ENCODE measurements around the gene PNMA6F.
A peak's percentile ranks its signal among the peaks of the same experiment; 100 is the strongest.
"Not testable (repeated sequence)": the region's sequence is repeated elsewhere in the genome, so short reads cannot be mapped to it uniquely, and the experiment has no call there.

PNMA6F gene

GRCh38 chrX:153343674-153344073 lies 22.1 kb upstream of the PNMA6F start:
- peaks cover 44% of the 10 kb centered on the region for H3K4me1 Mint-ChIP-seq
- H3K27ac Mint-ChIP-seq: peak overlapping the region; percentile 85
- ATAC-seq (no peak), DNase-seq (no peak)
- no peaks in the 10 kb centered on the region for H3K27me3 Mint-ChIP-seq
- H3K36me3 Mint-ChIP-seq (ENCODE audit: low read depth): peaks cover 56% of the 10 kb centered on the region
- no peak overlapping the region for H3K4me3 Mint-ChIP-seq
- H3K9me3 Mint-ChIP-seq: no peaks in the 10 kb centered on the region

GRCh38 chrX:153342762-153343558 lies 21.4 kb upstream of the PNMA6F start:
- Mint-ChIP-seq H3K27me3 (no peaks in the 10 kb centered on the region), H3K9me3 (no peaks in the 10 kb centered on the region), H3K27ac (peak overlapping the region; percentile 85), H3K36me3 (ENCODE audit: low read depth) (peaks cover 56% of the 10 kb centered on the region), H3K4me3 (no peak overlapping the region), H3K4me1 (peaks cover 51% of the 10 kb centered on the region)
- DNase-seq (no peak), ATAC-seq (no peak)

- no peak overlapping the region for H3K27ac Mint-ChIP-seq
- no peak overlapping the region for H3K4me3 Mint-ChIP-seq
- H3K36me3 Mint-ChIP-seq (ENCODE audit: low read depth): peaks cover 61% of the 10 kb centered on the region
- ATAC-seq: no peak
- H3K27me3 Mint-ChIP-seq: no peaks in the 10 kb centered on the region
- peaks cover 75% of the 10 kb centered on the region for H3K4me1 Mint-ChIP-seq
- no peak for DNase-seq
- no peaks in the 10 kb centered on the region for H3K9me3 Mint-ChIP-seq
Measured at GRCh38 chrX:153340111-153340510, 18.5 kb upstream of the PNMA6F start.

- peaks cover 75% of the 10 kb centered on the region for H3K4me1 Mint-ChIP-seq
- peak overlapping the region; percentile 39 for H3K27ac Mint-ChIP-seq
- no peaks in the 10 kb centered on the region for H3K9me3 Mint-ChIP-seq
Measured at GRCh38 chrX:153339662-153340061, 18.1 kb upstream of the PNMA6F start.

GRCh38 chrX:153338836-153339235 lies 17.3 kb upstream of the PNMA6F start:
- Mint-ChIP-seq H3K4me1 (peaks cover 69% of the 10 kb centered on the region), H3K27ac (peak overlapping the region; percentile 39), H3K36me3 (ENCODE audit: low read depth) (peaks cover 53% of the 10 kb centered on the region), H3K4me3 (no peak overlapping the region), H3K27me3 (no peaks in the 10 kb centered on the region), H3K9me3 (no peaks in the 10 kb centered on the region)
- ATAC-seq (no peak), DNase-seq (no peak)

More at GRCh38 chrX:153339662-153340061, 18.1 kb upstream of the PNMA6F start:
- DNase-seq: no peak
- no peak overlapping the region for H3K4me3 Mint-ChIP-seq
- no peaks in the 10 kb centered on the region for H3K27me3 Mint-ChIP-seq
- ATAC-seq: no peak
- peaks cover 58% of the 10 kb centered on the region for H3K36me3 Mint-ChIP-seq (ENCODE audit: low read depth)

GRCh38 chrX:153336988-153337387 lies 15.4 kb upstream of the PNMA6F start:
- no peak overlapping the region for H3K4me3 Mint-ChIP-seq
- peak overlapping the region; percentile 22 for H3K27ac Mint-ChIP-seq
- H3K9me3 Mint-ChIP-seq: no peaks in the 10 kb centered on the region
- peaks cover 42% of the 10 kb centered on the region for H3K36me3 Mint-ChIP-seq (ENCODE audit: low read depth)
- no peak for DNase-seq
- H3K27me3 Mint-ChIP-seq: no peaks in the 10 kb centered on the region
- H3K4me1 Mint-ChIP-seq: peaks cover 55% of the 10 kb centered on the region
- ATAC-seq: no peak

- ATAC-seq: peak; percentile 12
Measured at GRCh38 chrX:153336121-153336894, 14.7 kb upstream of the PNMA6F start.

GRCh38 chrX:153334654-153335295 lies 13.2 kb upstream of the PNMA6F start:
- ATAC-seq: no peak

More at GRCh38 chrX:153336121-153336894, 14.7 kb upstream of the PNMA6F start:
- Mint-ChIP-seq H3K27me3 (no peaks in the 10 kb centered on the region), H3K4me3 (peak overlapping the region; percentile 85), H3K4me1 (peaks cover 48% of the 10 kb centered on the region), H3K36me3 (ENCODE audit: low read depth) (peaks cover 35% of the 10 kb centered on the region), H3K27ac (peak overlapping the region; percentile 68), H3K9me3 (no peaks in the 10 kb centered on the region)
- DNase-seq: no peak

GRCh38 chrX:153333821-153334653 lies 12.5 kb upstream of the PNMA6F start, which contains the start of gene ZNF275:
Gene ZNF275 (plus strand): TSS chrX:153334153. CDS start chrX:153336680, 2,527 bp downstream.
- Mint-ChIP-seq H3K36me3 (ENCODE audit: low read depth) (peaks cover 19% of the 10 kb centered on the region), H3K27ac (peak within 1 kb of the TSS; percentile 64), H3K9me3 (no peaks in the 10 kb centered on the region), H3K27me3 (no peaks in the 10 kb centered on the region), H3K4me1 (peaks cover 39% of the 10 kb centered on the region), H3K4me3 (peak within 1 kb of the TSS; percentile 85)
- DNase-seq (peak; percentile 79), ATAC-seq (peak; percentile 96)

More at GRCh38 chrX:153334654-153335295, 13.2 kb upstream of the PNMA6F start:
- Mint-ChIP-seq H3K27ac (peak overlapping the region; percentile 64), H3K4me3 (peak overlapping the region; percentile 85), H3K36me3 (ENCODE audit: low read depth) (peaks cover 24% of the 10 kb centered on the region), H3K4me1 (peaks cover 42% of the 10 kb centered on the region), H3K9me3 (no peaks in the 10 kb centered on the region), H3K27me3 (no peaks in the 10 kb centered on the region)
- no peak for DNase-seq

GRCh38 chrX:153333266-153333665 lies 11.7 kb upstream of the PNMA6F start:
- H3K36me3 Mint-ChIP-seq (ENCODE audit: low read depth): peaks cover 13% of the 10 kb centered on the region

GRCh38 chrX:153327561-153327960 lies 6.0 kb upstream of the PNMA6F start:
- Mint-ChIP-seq H3K36me3 (ENCODE audit: low read depth) (no peaks in the 10 kb centered on the region), H3K27me3 (no peaks in the 10 kb centered on the region), H3K4me3 (no peak overlapping the region), H3K27ac (no peak overlapping the region), H3K9me3 (peaks cover 3% of the 10 kb centered on the region), H3K4me1 (peaks cover 5% of the 10 kb centered on the region)
- no peak for DNase-seq
- no peak for ATAC-seq

More at GRCh38 chrX:153333266-153333665, 11.7 kb upstream of the PNMA6F start:
- DNase-seq: no peak
- Mint-ChIP-seq H3K4me1 (peaks cover 32% of the 10 kb centered on the region), H3K27ac (no peak overlapping the region), H3K27me3 (no peaks in the 10 kb centered on the region), H3K4me3 (peak overlapping the region; percentile 85), H3K9me3 (no peaks in the 10 kb centered on the region)
- no peak for ATAC-seq

- no peak for ATAC-seq
- Mint-ChIP-seq H3K4me1 (peaks cover 5% of the 10 kb centered on the region), H3K9me3 (peaks cover 3% of the 10 kb centered on the region), H3K27me3 (peaks cover 4% of the 10 kb centered on the region), H3K27ac (no peak overlapping the region), H3K36me3 (ENCODE audit: low read depth) (no peaks in the 10 kb centered on the region), H3K4me3 (no peak overlapping the region)
- no peak for DNase-seq
Measured at GRCh38 chrX:153320555-153321184, 897 bp downstream of the PNMA6F start.

- ATAC-seq; H3K9me3 Mint-ChIP-seq; DNase-seq; H3K4me1 Mint-ChIP-seq; H3K4me3 Mint-ChIP-seq; H3K27ac Mint-ChIP-seq; H3K27me3 Mint-ChIP-seq; H3K36me3 Mint-ChIP-seq (ENCODE audit: low read depth): not testable (repeated sequence)
Measured at GRCh38 chrX:153320047-153320443, 1.5 kb downstream of the PNMA6F start.

Measured in activated naive CD8-positive, alpha-beta T cell treated with anti-CD3 and anti-CD28 coated beads, Interleukin-2, amount 50 U/mL, for 24 hours (primary cell).